ENCODE data around the gene GLIPR1. TPM values are rescaled to one million over a fixed set of nuclear protein-coding genes. Genes with fewer than 3 reads are reported as not detected.
"Not testable (repeated sequence)": the region's sequence is repeated elsewhere in the genome, so short reads cannot be mapped to it uniquely, and the experiment has no call there.

GLIPR1 gene
- total RNA-seq, 1 experiment from 2014 or later = 36.4 TPM

GRCh38 chr12:75439048-75439447, 41.5 kb upstream of the GLIPR1 start:
- BruUV-seq (replicated peaks) = no TSS peak
- no peak for DNase-seq (ENCODE audit: unreplicated experiment)
- ChIA-PET CTCF (no interaction called here), POLR2A (no interaction called here)
- H3K4me1 Mint-ChIP-seq (ENCODE audit: insufficient read depth, unreplicated experiment) = peaks cover 9% of the 10 kb centered on the region
- no peak overlapping the region for H3K4me3 Mint-ChIP-seq (ENCODE audit: unreplicated experiment)
- no peak for TF ChIP-seq CTCF (IDR thresholded peaks at IDR 0.05; ENCODE audit: unreplicated experiment)
- intact Hi-C loops (cut with micrococcal nuclease) = no loop called here
- H3K9me3 Mint-ChIP-seq (ENCODE audit: unreplicated experiment) = peaks cover 15% of the 10 kb centered on the region
- H3K36me3 Mint-ChIP-seq (ENCODE audit: insufficient read depth, unreplicated experiment) = peaks cover 6% of the 10 kb centered on the region
- no peaks in the 10 kb centered on the region for H3K27me3 Mint-ChIP-seq (ENCODE audit: insufficient read depth, unreplicated experiment)
- H3K27ac Mint-ChIP-seq (ENCODE audit: low read depth, unreplicated experiment) = no peak overlapping the region

DNA sequence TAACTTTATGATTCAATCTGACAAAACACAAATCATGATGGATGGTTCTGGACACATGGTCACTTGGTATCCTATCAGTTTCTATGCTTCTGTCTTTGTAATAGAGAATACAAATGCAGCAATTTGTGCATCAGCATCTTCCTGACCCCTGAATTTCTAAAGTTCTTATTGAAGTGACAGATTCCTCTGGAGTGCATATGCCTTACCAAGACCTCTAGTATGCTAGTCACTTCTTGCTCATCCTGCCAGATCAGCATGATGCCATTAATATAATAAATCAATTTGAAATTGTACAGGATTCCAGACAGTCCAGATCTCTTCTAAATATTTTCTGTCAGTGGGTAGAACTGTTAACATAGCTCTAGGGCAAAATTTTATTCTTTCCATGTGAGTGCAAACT, 40.6 kb upstream of the GLIPR1 start:
- Mint-ChIP-seq H3K27me3 (ENCODE audit: insufficient read depth, unreplicated experiment) (no peaks in the 10 kb centered on the region), H3K27ac (ENCODE audit: low read depth, unreplicated experiment) (no peak overlapping the region), H3K9me3 (ENCODE audit: unreplicated experiment) (peaks cover 8% of the 10 kb centered on the region), H3K4me1 (ENCODE audit: insufficient read depth, unreplicated experiment) (peaks cover 17% of the 10 kb centered on the region), H3K36me3 (ENCODE audit: insufficient read depth, unreplicated experiment) (peaks cover 6% of the 10 kb centered on the region), H3K4me3 (ENCODE audit: unreplicated experiment) (no peak overlapping the region)
- DNase-seq (ENCODE audit: unreplicated experiment) = no peak
- TF ChIP-seq CTCF (IDR thresholded peaks at IDR 0.05; ENCODE audit: unreplicated experiment) = no peak
- BruUV-seq (replicated peaks) = no TSS peak
- ChIA-PET POLR2A (no interaction called here), CTCF (interaction anchor here (1.1 kb wide), 1 partner anchor 11 kb away, joined by 3 read pairs; no protein-coding TSS in a partner anchor)
- intact Hi-C loops (cut with micrococcal nuclease) = no loop called here

GRCh38 chr12:75441687-75442449, 38.7 kb upstream of the GLIPR1 start:
- H3K4me1 Mint-ChIP-seq (ENCODE audit: insufficient read depth, unreplicated experiment) = peaks cover 18% of the 10 kb centered on the region
- intact Hi-C loops (cut with micrococcal nuclease); POLR2A ChIA-PET; H3K36me3 Mint-ChIP-seq (ENCODE audit: insufficient read depth, unreplicated experiment); H3K9me3 Mint-ChIP-seq (ENCODE audit: unreplicated experiment); H3K4me3 Mint-ChIP-seq (ENCODE audit: unreplicated experiment); DNase-seq (ENCODE audit: unreplicated experiment); H3K27ac Mint-ChIP-seq (ENCODE audit: low read depth, unreplicated experiment); BruUV-seq (replicated peaks); H3K27me3 Mint-ChIP-seq (ENCODE audit: insufficient read depth, unreplicated experiment): not testable (repeated sequence)
- CTCF ChIA-PET = interaction anchor here (0.6 to 1.5 kb wide), 3 partner anchors 12 to 85 kb away, joined by 3 to 5 read pairs (median 3); no protein-coding TSS in a partner anchor

GRCh38 chr12:75442454-75442853, 38.1 kb upstream of the GLIPR1 start:
- intact Hi-C loops (cut with micrococcal nuclease); H3K4me3 Mint-ChIP-seq (ENCODE audit: unreplicated experiment); DNase-seq (ENCODE audit: unreplicated experiment); H3K27me3 Mint-ChIP-seq (ENCODE audit: insufficient read depth, unreplicated experiment); POLR2A ChIA-PET; H3K9me3 Mint-ChIP-seq (ENCODE audit: unreplicated experiment); BruUV-seq (replicated peaks); H3K27ac Mint-ChIP-seq (ENCODE audit: low read depth, unreplicated experiment); H3K36me3 Mint-ChIP-seq (ENCODE audit: insufficient read depth, unreplicated experiment): not testable (repeated sequence)
- H3K4me1 Mint-ChIP-seq (ENCODE audit: insufficient read depth, unreplicated experiment) = peaks cover 24% of the 10 kb centered on the region
- CTCF ChIA-PET = interaction anchor here (0.6 to 1.5 kb wide), 2 partner anchors 11 to 21 kb away, joined by 3 to 5 read pairs; no protein-coding TSS in a partner anchor

GRCh38 chr12:75443709-75444108, 36.8 kb upstream of the GLIPR1 start:
- Mint-ChIP-seq H3K27ac (ENCODE audit: low read depth, unreplicated experiment) (no peak overlapping the region), H3K9me3 (ENCODE audit: unreplicated experiment) (peaks cover 8% of the 10 kb centered on the region), H3K4me1 (ENCODE audit: insufficient read depth, unreplicated experiment) (peaks cover 28% of the 10 kb centered on the region), H3K4me3 (ENCODE audit: unreplicated experiment) (no peak overlapping the region), H3K27me3 (ENCODE audit: insufficient read depth, unreplicated experiment) (no peaks in the 10 kb centered on the region), H3K36me3 (ENCODE audit: insufficient read depth, unreplicated experiment) (peaks cover 6% of the 10 kb centered on the region)
- ChIA-PET CTCF (no interaction called here), POLR2A (interaction anchor here (0.7 kb wide), 1 partner anchor 13 kb away, joined by 3 read pairs; no protein-coding TSS in a partner anchor)
- no peak for DNase-seq (ENCODE audit: unreplicated experiment)
- BruUV-seq (replicated peaks) = no TSS peak
- no peak for TF ChIP-seq CTCF (IDR thresholded peaks at IDR 0.05; ENCODE audit: unreplicated experiment)
- intact Hi-C loops (cut with micrococcal nuclease) = no loop called here
